GM18499 (cell line): Measurements from ENCODE around the gene VWF.

Experiments
- ATAC-seq: cut with Tn5 transposase; IDR thresholded peaks from one replicate; pipeline ENCODE4 v1.9.1; 2021; ENCODE audit warnings: moderate number of reproducible peaks; ENCODE audit not compliant: insufficient read depth, unreplicated experiment

Gene VWF

GRCh38 chr12:5900533-5901205 is 223.8 kb downstream of the VWF start:
- no peak for ATAC-seq

- ATAC-seq: no peak
Observed at GRCh38 chr12:5900076-5900475, 224.4 kb downstream of the VWF start.

GRCh38 chr12:5899675-5900074 is 224.8 kb downstream of the VWF start:
- ATAC-seq: no peak

GRCh38 chr12:5898874-5899273 is 225.6 kb downstream of the VWF start:
- ATAC-seq: no peak
